Hippocampal formation (tissue), 2 donors: Measurements from ENCODE around the gene ADAMTS12.

Source experiments
- DNase-seq, 2 donors: peaks; one replicate each; lab custom pipeline; 2025; lab: John Stamatoyannopoulos, UW

ADAMTS12 gene

DNA sequence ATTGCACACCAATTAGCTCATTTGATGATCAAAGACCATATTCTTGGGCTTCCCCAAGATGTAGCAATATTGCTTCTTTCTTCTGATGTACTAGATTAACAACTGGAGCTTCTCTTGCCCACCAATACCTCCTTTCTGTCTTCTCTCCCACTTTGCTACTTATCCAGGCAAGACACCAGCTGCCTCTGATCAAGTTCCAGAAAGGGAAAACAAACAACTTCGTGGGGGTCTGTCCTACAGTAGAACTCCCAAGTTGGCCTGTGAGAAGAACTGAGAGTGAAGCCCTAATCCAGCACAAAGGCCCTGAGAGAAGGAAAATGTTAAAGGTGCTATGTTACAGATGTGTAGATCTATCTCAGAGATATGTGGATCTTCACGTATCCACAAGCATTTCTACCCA, 44.9 kb downstream of the ADAMTS12 start:
- no peak for DNase-seq

DNA sequence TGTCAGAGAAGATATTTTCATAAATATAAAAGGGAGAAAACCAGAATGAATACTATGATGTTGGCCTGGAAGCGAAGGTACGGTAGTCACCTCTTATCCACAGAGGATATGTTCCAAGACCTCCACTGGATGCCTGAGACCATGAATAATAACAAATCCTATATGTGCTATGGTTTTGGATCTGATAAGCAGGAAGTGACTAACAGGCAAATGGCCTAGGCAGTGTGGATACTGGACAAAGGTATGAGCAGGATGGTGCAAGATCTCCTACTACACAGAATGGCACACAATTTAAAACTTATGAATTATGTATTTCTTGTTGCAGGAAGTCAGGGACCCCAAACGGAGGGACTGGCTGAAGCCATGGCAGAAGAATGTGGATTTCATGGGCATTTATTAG, 48.2 kb downstream of the ADAMTS12 start:
- DNase-seq: no peak

DNA sequence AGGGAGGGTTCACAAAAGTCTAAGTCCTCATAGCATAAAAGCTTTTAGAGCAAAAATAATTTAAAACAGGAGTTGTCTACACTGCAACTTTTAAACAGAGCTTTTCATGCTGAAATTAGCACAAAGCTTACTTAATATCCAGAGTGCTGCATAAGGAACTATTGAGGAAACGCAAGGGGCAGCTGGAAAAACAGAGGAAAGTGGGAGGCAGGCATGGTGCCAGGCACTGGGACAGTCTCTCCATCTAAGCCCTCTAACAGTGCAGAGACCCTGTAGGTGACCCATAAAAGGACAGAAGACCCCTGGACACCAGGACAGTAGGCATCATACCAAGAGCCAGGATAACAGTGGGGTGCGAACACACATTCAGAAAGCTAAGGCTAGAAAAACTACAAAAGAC, 49.3 kb downstream of the ADAMTS12 start:
- no peak for DNase-seq

DNA sequence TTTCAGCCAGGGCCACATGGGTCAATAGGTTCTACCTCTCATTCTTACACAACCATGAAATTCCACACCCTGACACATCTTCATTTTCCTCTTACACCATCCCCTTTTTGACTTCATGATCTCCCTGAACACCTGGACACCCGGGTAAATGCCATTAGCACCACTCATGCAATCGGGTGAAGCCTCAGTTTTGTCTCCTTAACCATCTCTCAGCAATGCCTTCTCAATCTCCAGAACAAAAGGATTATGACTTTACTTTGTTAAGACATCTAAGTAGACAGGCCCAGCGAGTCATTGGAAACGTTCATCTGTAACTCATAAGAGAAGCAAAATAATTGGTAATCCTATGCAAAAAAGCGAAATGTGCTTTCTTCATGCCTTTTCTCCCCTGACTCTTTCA, 49.9 kb downstream of the ADAMTS12 start:
- no peak for DNase-seq

DNA sequence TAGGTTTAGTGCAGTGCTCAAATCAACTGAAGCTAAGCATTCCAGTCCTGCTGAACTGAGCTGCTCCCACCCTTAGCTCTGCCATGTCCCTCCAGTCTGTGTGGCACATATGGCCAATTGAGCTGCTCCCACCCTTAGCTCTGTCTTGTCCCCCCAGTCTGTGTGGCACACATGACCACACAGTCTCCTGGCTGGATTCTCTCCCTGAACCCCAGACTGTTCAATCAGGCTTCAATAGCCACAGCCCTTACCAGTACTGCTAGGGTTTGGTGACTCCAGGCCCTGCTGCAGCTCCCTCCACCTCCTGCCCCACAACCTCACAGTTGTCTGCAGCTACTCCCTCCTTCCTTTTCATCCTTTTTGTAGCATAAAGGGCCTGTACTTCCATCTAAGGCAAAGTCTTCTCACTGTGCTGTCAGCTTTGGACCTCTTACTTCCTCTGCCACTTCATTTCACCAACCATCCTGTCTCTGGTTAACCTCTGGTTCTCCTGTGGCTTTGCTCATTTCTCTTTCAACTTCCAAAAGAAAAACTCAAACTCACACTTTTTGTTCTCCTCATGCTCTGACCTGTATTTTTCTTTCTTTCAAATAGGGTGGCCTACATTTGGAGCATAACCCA, 50.8 kb downstream of the ADAMTS12 start:
- DNase-seq: no peak

DNA sequence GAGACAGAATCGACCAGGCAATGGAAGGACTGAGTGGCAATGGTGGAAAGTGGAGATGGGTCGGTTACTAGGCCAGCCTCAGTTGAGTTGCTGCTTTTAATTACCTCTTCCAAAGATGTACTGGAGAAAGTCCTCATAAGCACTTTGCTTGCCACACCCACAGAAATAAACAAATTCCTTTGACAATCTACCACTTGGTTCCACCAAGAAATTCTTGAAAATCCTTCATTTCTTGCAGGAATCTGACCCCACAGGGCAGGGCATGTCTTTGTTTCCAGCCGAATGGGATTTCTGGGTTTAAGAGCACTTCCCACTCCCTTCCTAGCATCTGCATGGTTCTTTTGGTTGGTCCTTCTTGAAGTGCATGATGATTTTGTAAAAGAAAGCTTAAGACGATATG, 54.5 kb downstream of the ADAMTS12 start:
- DNase-seq: no peak

DNA sequence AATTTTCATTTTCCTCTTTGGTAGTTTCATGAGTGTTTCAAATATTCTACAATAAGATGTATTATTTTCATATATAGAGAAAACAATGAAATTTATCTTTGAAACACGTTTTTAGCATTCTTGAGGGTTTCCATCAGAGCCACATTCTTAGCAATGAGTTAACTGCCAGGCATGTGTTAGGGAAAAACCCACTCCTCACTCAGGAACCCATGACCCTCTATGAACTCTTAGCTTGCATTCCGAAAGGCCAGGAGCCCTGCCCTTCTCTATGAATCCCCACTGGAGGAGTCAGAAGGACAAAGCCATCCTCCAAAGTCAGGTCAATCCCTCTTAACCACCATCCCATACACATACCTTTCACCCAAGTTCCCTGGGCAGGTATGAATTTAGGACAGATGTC, 57.5 kb downstream of the ADAMTS12 start:
- no peak for DNase-seq

DNA sequence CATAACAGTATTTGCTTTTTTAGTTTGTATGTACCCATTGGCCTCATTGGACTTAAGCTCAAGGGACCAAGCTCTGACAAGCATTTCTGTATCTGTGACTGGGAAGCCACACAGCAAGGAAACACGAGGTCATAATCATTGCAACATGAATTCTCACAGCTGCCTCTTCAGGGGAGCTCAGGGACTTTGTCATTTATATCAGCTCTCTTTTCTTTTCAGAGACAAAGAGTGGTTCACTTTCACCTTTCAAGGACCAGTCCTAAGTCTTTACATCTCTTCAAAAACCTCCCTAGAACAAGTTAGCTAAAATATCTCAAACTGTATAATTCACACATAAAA, 58.6 kb downstream of the ADAMTS12 start:
- DNase-seq: no peak

DNA sequence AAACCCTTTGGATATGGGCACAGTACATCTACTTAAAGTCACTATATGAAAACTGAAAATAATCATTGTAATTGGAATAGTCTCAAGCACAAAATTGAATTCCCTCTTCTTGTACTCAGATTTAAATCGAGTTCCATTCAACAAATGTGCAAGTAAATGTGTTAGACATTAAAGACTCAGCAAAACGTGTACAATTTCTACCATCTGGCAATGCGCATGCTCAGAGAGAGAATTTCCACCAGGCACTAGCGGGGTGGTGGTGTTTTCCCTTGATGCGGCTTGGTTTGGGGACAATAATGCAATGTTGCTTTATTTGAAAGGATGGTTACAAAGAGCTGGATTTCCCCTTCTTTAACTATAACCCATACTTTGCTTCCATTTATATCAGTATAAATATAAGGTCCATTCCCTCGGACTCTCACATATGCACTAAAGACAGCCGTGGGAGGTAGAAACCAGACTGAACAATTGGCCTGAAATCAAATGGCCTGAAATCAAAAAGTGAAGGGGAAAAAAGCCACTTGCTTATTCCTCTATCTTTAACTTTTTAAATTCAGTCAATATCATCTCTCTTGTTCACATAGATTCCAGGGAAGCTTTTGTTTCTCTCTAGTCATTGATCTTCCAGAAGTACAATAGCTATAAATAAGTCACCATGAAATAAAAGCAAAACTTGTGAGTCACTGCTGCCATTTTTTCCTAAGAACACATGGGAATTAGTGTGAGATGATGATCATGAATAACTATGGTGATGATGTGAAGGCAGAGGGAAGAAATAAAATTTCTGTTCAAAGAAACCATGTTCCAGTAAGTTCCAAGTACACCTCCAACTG, 59.2 kb downstream of the ADAMTS12 start:
- DNase-seq: no peak

DNA sequence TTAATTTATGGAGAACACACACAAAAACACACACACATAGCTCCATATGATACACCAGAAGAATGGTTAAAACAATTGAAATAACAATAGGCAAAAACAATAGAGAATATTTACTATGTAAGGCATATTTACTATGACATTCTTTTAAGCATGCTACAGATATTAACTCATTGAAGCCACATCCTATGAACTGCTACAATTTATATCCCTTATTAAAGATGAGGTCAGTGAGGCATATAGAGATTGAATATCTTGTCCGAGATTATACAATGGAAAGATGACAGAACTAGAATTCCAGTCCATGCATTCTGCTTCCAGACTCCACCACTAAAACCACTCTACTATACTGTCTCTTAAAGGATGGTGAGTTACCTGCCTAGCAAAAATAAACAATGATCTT, 60.7 kb downstream of the ADAMTS12 start:
- DNase-seq: no peak

DNA sequence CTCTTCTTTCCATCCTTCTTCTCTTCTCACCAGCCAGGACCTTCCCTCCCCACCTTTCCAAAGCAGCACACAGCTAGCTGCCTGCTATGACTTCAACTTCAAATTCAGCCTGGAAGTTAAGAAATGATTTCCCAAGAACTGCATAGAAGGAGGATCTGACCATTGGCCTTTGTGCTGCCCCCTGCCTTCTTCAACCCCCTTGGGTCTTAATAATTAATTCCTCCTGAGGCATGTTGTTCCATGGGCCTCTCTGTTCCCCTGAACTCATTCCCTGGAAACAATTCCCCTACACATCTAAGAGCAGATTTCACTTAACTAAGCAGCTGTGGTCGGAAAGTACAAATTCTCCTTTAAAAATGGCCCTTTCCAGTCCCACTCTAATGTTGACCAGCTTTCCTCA, 62.4 kb downstream of the ADAMTS12 start:
- DNase-seq: no peak

DNA sequence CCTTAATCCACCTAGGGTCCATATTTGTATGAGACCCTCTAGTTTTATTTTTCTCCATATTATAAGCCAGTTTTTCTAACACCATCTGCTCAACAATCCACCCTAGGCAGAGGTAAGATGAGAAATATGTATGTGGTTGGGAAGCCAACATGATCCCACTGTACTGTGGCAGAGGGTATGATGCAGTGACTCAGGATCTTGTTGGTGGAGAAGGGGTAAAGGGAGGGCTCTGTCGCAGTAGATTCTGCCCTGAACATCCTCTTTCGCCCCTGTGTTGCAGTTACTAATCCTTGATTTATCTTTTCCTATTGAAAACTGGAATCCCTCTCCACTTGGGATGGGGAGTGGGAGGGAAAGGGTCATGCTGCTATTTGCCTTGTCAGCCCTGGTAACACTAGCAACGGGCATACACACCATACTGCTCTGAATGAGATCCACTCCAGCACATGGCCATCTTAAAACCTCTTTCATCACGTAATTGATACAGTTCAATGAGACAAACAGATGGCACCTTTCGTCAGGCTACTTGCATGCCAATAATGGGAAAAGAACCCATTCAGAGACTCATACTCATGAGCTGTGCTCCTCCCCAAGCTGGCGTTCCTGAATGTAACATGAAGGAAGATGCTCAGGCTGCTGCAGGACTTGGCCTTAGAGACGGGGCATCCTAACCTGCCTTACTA, 63.0 kb downstream of the ADAMTS12 start:
- no peak for DNase-seq

DNA sequence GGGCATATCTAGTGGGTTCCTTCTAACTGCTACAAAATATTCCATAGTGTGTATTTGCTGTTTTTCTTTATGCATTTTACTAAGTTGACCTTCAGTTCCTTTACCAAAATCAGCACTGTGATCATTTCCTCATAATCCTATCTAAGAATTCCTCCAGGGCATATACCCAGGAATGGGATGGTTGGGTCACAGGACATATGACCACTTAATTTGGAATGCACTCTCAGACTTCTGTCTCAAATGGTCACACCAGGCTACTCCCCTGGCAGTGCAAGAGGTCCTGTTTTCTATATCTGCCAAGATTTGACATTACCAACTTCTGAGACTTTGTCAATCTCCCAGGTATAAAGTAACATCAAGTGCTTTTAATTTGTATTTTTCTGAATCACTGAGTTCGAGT, 63.9 kb downstream of the ADAMTS12 start:
- no peak for DNase-seq

DNA sequence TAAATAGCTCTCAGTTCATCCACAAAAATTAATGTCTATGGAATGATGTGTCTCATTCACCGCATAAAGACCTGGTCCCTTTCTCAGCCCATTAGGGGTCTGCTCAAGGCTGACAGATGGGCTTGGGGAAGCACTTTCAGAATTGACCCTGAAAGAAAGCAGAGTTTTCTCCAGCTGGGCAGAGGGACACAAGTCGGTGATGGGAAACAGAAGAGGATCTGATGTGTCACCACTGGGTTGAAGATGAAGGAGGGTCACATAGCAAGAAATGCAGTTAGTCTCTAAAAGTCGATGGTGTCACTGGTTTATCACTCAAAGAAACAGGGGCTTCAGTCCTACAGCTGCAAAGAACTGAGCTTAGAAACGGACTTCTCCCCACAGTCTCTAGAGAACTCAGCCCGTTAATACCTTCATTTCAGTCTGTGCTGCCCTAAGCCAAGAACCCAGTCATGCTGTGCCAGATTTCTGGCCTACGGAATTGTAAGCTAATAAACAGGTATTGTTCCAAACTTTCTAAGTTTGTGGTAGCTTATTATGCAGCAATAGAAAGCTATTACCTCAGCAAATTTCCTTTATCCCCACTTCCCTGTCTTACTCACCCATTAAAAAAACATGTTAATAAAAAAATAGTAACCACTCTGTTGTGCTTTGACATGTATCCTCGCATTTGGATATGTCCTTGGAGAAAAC, 64.6 kb downstream of the ADAMTS12 start:
- DNase-seq: no peak

DNA sequence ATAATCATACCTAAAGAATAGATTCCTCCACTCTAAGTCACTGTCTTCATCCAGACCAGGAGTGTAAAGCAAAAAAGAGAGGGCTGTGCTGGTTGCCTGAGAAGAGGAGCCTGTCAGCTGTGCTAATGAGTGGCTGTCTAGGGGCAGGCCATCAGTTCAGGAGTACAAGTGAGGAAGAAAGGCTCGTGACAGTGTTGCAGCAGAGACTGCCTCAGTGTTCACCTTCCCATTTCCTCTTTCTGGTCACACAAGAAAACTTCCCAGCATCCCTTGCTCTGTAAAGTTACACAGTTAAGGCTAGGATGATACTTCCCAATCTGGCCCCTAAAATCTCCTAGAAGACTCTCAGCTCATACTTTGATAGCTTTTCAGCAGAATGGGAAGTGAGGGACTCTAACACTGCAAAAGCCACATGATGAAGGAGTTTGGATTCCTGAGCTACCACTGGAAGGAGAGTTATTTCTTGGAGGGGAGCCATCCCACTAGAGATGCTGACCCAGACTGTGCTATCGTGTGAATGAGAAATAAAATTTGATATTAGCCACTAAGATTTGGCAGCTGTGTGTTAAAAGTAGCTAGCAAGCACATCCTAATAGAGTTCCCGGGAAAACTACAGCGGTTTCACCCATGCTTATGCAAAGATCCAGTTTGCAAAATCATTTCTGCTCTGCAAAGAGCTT, 67.1 kb downstream of the ADAMTS12 start:
- peak in 1 of 2 donors; percentile 24 for DNase-seq

DNA sequence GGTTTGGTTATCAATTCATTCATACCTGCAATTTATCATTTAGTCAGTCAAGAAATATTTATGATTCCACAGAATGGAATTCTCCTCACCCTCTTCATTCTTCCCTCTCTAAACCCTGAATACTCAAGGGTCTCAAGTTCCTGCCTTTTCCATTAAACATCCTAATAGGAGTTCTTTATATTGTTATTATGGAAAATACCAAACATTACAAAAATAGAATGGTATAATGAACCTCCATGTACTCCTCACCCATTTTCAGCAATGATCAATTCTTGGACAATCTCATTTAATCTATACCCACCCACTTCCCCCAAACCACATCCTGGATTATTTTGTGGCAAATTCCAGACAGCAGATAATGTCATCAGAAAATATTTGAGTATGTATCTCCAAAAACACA, 74.5 kb downstream of the ADAMTS12 start:
- DNase-seq: no peak

DNA sequence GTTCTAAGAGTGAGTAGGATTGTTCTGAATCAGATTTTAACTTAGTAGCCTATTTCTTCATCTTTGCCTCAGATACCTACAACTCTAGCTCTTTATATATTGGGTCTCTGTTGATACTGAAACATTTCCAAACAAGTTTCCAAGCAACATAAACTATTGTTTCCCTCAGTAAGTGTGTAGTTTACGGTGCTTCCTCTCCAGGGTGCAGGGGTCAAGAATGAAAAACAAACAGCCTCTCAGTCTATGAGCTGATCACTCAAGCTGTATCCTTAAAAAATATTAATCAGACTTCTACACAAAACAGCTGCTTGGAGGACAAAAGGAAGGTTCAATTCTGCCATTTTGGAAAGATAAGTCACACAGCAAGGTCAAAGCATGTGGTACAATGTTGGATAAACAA, 75.0 kb downstream of the ADAMTS12 start:
- no peak for DNase-seq

DNA sequence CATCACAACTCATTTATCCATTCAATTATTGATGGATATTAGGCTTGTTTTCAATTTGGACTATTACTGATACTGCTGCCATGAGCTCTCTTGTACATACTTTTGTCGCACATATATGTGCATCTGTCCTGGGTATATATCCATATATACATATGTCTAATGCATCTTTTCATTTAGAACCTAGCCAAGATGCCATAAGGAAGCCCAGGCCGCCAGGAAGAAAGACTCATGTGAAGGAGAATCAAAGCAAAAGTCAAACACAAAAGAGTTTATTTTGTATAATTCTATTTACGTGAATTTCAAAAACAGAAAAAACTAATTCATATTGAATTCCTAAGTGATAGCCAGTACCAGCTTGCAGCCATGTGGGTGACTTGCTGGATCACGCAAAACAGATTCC, 79.0 kb downstream of the ADAMTS12 start:
- DNase-seq: no peak

DNA sequence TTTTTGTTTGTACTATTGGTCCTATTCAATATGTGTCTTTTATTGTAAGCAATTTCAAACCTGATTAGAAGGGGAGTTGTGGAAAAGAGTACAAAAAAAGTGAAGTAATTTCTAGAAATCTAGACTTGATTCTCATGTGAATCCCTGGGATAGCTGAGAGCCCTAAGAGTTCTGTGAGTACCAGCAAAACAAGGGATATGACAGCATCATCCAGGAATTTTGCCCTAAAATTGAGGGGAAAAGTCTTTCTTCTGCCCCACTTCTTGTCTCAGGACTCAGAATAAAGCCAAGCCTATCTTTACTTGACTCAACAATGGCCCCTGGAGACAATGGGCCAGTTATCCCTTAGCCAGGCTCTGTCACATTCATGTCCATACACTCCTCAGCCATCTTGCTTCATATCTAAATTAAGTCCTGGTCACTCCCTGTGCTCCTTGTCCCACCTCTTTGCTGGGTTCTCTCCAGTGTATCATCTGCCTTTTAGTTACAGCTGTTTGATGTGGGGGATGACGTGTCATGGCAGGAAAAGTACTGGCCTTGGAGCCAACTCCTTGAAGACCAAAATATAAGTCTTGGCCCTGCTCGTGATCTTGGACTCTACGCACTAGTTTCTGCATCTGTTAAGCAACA, 81.2 kb downstream of the ADAMTS12 start:
- DNase-seq: no peak

DNA sequence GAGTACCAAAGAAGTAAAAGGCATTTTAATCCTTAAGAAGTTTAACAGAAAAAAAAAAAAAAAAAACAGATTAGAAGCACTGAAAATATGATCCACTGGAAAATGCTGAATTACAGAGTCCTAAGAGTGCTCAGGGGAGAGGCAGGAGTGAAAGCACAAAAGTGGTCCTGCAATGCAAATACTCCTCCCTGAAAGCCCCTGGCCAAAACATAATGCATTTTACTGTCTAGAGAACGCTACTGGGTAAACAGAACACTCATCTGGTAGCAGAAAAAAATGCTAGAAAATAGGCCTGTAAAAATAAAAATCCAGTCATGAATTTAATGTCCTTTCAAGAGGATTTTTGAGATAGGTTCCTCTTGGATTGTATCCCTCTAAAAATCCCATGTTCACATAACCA, 81.9 kb downstream of the ADAMTS12 start:
- no peak for DNase-seq

DNA sequence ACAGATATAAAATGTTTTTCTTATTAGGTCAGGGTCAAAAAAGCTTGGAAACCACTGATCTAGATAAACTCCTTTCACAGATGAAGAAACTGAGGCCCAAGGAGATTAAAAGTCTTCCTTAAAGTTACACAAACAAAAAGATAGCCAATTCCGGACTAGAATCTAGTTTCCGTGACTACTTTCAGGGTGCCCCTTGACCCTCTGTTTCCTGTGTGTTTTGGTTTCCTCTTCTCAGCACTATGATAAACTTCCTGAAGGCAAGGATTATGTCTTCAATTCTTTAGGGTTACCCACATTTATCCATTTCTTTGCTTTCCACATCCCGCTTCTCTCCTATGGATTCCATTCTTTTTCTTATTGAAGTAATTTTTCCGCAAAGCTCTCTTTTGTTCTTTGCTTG, 83.1 kb downstream of the ADAMTS12 start:
- no peak for DNase-seq

DNA sequence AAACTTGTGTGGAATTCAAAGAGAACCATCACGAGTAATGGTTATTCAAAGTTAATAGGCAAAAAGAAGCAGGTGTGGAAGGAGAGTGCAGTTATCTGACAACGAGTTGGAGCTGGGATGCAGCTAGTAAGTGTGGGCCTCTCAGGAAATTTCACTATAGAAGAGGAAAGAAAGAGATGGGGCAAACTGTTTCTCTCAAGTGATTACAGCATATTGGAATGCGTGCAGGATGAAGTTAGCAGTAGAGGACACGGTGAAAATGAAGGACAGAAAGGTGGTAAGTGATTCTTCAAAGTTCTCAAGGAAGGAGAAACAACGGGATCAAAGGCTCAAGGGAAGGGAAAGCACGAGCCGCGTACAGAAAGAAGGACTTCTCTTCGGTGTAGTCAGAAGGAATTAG, 84.0 kb downstream of the ADAMTS12 start:
- DNase-seq: no peak
